H1 (cell line): Measurements from ENCODE around the gene COX5A. TPM values are rescaled to one million over a fixed set of nuclear protein-coding genes. Genes with fewer than 3 reads are reported as not detected.

ENCODE experiments used
- CTCF ChIA-PET: fragments of 300-600 bp; sonication (Branson Sonifier 250); formaldehyde crosslinking; loops from one replicate; lab custom pipeline; 2021; ENCODE audit not compliant: partially characterized antibody; lab: Charles Lee
- POLR2A ChIA-PET: fragments of 300-600 bp; sonication (Branson Sonifier 250); formaldehyde crosslinking; loops from one replicate; lab custom pipeline; 2021; ENCODE audit warnings: inconsistent platforms; ENCODE audit not compliant: partially characterized antibody; lab: Charles Lee
- DNase-seq, 2 experiments: peaks; one replicate each; pipeline versions ENCODE4 v3.0.0 to v3.0.0-alpha.2; 2010 to 2022; ENCODE audit warnings: low spot score in 2 of 2, low read depth in 1 of 2, mixed read lengths in 1 of 2
- FAIRE-seq: peaks from 2 replicates; lab custom pipeline; 2011; peaks lifted over from hg19 to GRCh38; lab: Jason Lieb, UNC
- H2AFZ ChIP-seq: 2 replicates; pipeline ENCODE4 v1.8.1; 2012; ENCODE audit warnings: low read length, inconsistent platforms
- H2AK5ac ChIP-seq: 2 replicates; pipeline ENCODE4 v1.6.1; 2013; ENCODE audit warnings: low read depth, low read length
- H2BK120ac ChIP-seq: replicated peaks from 2 replicates; pipeline ENCODE3; 2013; ENCODE audit warnings: low read depth, low read length, inconsistent platforms
- H2BK12ac ChIP-seq: 2 replicates; pipeline ENCODE4 v1.6.1; 2013; ENCODE audit warnings: low read depth, low read length
- H2BK15ac ChIP-seq: 2 replicates; pipeline ENCODE4 v1.6.1; 2013; ENCODE audit warnings: low read length
- H2BK20ac ChIP-seq: 2 replicates; pipeline ENCODE4 v1.6.1; 2013; ENCODE audit warnings: low read length
- H2BK5ac ChIP-seq: 2 replicates; pipeline ENCODE4 v1.6.1; 2013; ENCODE audit warnings: low read depth, low read length
- H3K14ac ChIP-seq: 2 replicates; pipeline ENCODE4 v1.6.1; 2013; ENCODE audit warnings: inconsistent platforms; ENCODE audit not compliant: insufficient read length
- H3K18ac ChIP-seq: 2 replicates; pipeline ENCODE4 v1.6.1; 2013; ENCODE audit warnings: low read length; ENCODE audit errors: extremely low read depth
- H3K23ac ChIP-seq: 2 replicates; pipeline ENCODE4 v1.6.1; 2013; ENCODE audit warnings: inconsistent platforms; ENCODE audit not compliant: insufficient read length
- H3K23me2 ChIP-seq: 2 replicates; pipeline ENCODE4 v1.6.1; 2013; ENCODE audit warnings: low read depth, low read length
- H3K27ac ChIP-seq: 2 replicates; pipeline ENCODE4 v1.6.1; 2011; ENCODE audit warnings: low read depth, low read length, inconsistent platforms
- H3K27me3 ChIP-seq, 4 experiments: replicated peaks in 1 of 4; 1 replicate in 1 of 4; 2 replicates in 3 of 4; pipeline versions ENCODE4 v1.6.1 to v1.8.1; 2011 to 2013; ENCODE audit warnings: low read length in 3 of 4, mild to moderate bottlenecking in 3 of 4, inconsistent platforms in 2 of 4, mixed read lengths in 2 of 4, moderate library complexity in 1 of 4; ENCODE audit not compliant: control insufficient read depth in 3 of 4, insufficient read depth in 3 of 4; ENCODE audit errors: extremely low read depth in 1 of 4
- H3K36me3 ChIP-seq, 4 experiments: 2 replicates each; pipeline versions ENCODE4 v1.6.1 to v1.8.1; 2011 to 2013; ENCODE audit warnings: mild to moderate bottlenecking in 4 of 4, low read length in 3 of 4, moderate library complexity in 2 of 4, control low read depth in 1 of 4, inconsistent platforms in 1 of 4; ENCODE audit not compliant: insufficient read depth in 4 of 4, control insufficient read depth in 2 of 4
- H3K4ac ChIP-seq: replicated peaks from 2 replicates; pipeline ENCODE3; 2013; ENCODE audit warnings: low read length, low read depth, mixed read lengths, inconsistent platforms; ENCODE audit not compliant: insufficient read length
- H3K4me1 ChIP-seq, 4 experiments: replicated peaks in 1 of 4; 1 replicate in 1 of 4; 2 replicates in 3 of 4; pipeline versions ENCODE4 v1.6.1 to v1.8.1; 2011 to 2013; ENCODE audit warnings: low read length in 3 of 4, inconsistent platforms in 2 of 4, mixed read lengths in 1 of 4; ENCODE audit not compliant: insufficient read depth in 4 of 4, control insufficient read depth in 3 of 4
- H3K4me2 ChIP-seq, 2 experiments: 2 replicates each; pipeline versions ENCODE4 v1.6.1 to v1.8.1; 2011 to 2013; ENCODE audit warnings: low read depth in 2 of 2, low read length in 2 of 2, control low read depth in 1 of 2, inconsistent platforms in 1 of 2, mild to moderate bottlenecking in 1 of 2; ENCODE audit not compliant: insufficient read depth in 1 of 2
- H3K4me3 ChIP-seq, 4 experiments: fragments of 200-600, 300-600 bp in 1 of 4; sonication (generic), shearing (Covaris generic), sonication (Bioruptor Twin) in 1 of 4; 2 replicates each; pipeline versions ENCODE4 v1.5.1 to v1.8.1; 2011 to 2016; ENCODE audit warnings: low read length in 4 of 4, low read depth in 3 of 4, control low read depth in 2 of 4, inconsistent platforms in 2 of 4, mild to moderate bottlenecking in 2 of 4, mixed read lengths in 1 of 4, moderate library complexity in 1 of 4; ENCODE audit not compliant: insufficient read depth in 2 of 4; ENCODE audit errors: extremely low read depth in 1 of 4
- H3K56ac ChIP-seq: replicated peaks from 2 replicates; pipeline ENCODE3; 2013; ENCODE audit warnings: low read depth, mild to moderate bottlenecking, mixed read lengths, low read length, inconsistent platforms; ENCODE audit not compliant: insufficient read length
- H3K79me1 ChIP-seq: 2 replicates; pipeline ENCODE4 v1.6.1; 2013; ENCODE audit warnings: low read depth, low read length, control low read depth
- H3K79me2 ChIP-seq, 2 experiments: 2 replicates each; pipeline versions ENCODE4 v1.6.1 to v1.8.1; 2012 to 2013; ENCODE audit warnings: low read length in 2 of 2, mild to moderate bottlenecking in 2 of 2, inconsistent platforms in 1 of 2; ENCODE audit not compliant: insufficient read depth in 2 of 2, control insufficient read depth in 1 of 2
- H3K9ac ChIP-seq, 4 experiments: replicated peaks in 1 of 4; 1 replicate in 1 of 4; 2 replicates in 3 of 4; pipeline versions ENCODE4 v1.6.1 to v1.8.1; 2011 to 2013; ENCODE audit warnings: low read depth in 3 of 4, low read length in 3 of 4, control low read depth in 2 of 4, mild to moderate bottlenecking in 2 of 4, moderate library complexity in 2 of 4, inconsistent platforms in 1 of 4; ENCODE audit errors: extremely low read depth in 1 of 4
- H3K9me3 ChIP-seq, 2 experiments: 2 replicates each; pipeline versions ENCODE4 v1.6.1 to v1.8.1; 2012 to 2013; ENCODE audit warnings: mild to moderate bottlenecking in 2 of 2, moderate library complexity in 2 of 2, control low read depth in 1 of 2, inconsistent platforms in 1 of 2, low read depth in 1 of 2, low read length in 1 of 2, mixed read lengths in 1 of 2; ENCODE audit not compliant: insufficient read depth in 2 of 2
- H4K20me1 ChIP-seq, 2 experiments: replicated peaks in 1 of 2; 2 replicates each; pipeline versions ENCODE3 to v1.8.1; 2011 to 2013; ENCODE audit warnings: inconsistent platforms in 2 of 2, low read length in 2 of 2, mild to moderate bottlenecking in 1 of 2; ENCODE audit not compliant: insufficient read depth in 2 of 2, control insufficient read depth in 1 of 2
- H4K5ac ChIP-seq: 2 replicates; pipeline ENCODE4 v1.6.1; 2013; ENCODE audit warnings: low read length, low read depth, mixed read lengths, inconsistent platforms; ENCODE audit not compliant: insufficient read length
- H4K8ac ChIP-seq: 2 replicates; pipeline ENCODE4 v1.8.0; 2013; ENCODE audit warnings: mild to moderate bottlenecking, moderate library complexity, low read length, inconsistent platforms; ENCODE audit not compliant: insufficient read depth; ENCODE audit errors: extremely low read depth
- H4K91ac ChIP-seq: replicated peaks from 2 replicates; pipeline ENCODE3; 2013; ENCODE audit warnings: low read length, mixed read lengths, inconsistent platforms; ENCODE audit not compliant: insufficient read length
- CBX5 ChIP-seq: fragments of 300-800, 300-1000 bp; sonication (generic); IDR thresholded peaks from 2 replicates; pipeline ENCODE4 v1.7.1; 2016; ENCODE audit warnings: antibody characterized with exemption, low read length, low read depth
- CEBPB ChIP-seq: IDR thresholded peaks from 2 replicates; pipeline ENCODE4 v1.6.1; 2012; ENCODE audit warnings: low read depth, low read length
- CHD2 ChIP-seq: IDR thresholded peaks from 2 replicates; pipeline ENCODE4 v1.6.1; 2012; ENCODE audit warnings: low read length, improper control_type of control experiment
- EGR1 ChIP-seq: IDR thresholded peaks from 2 replicates; pipeline ENCODE4 v1.6.1; 2011; ENCODE audit warnings: low read depth, low read length, borderline replicate concordance
- EP300 ChIP-seq, 2 experiments: IDR thresholded peaks; 1 replicate in 1 of 2; 2 replicates in 1 of 2; pipeline ENCODE4 v1.6.1; 2011 to 2012; ENCODE audit warnings: low read depth in 2 of 2, low read length in 2 of 2, mild to moderate bottlenecking in 2 of 2, borderline replicate concordance in 1 of 2, inconsistent platforms in 1 of 2, moderate library complexity in 1 of 2
- GABPA ChIP-seq: IDR thresholded peaks from 2 replicates; pipeline ENCODE4 v1.6.1; 2011; ENCODE audit warnings: mild to moderate bottlenecking, low read length, moderate library complexity, borderline replicate concordance; ENCODE audit not compliant: insufficient read depth
- POLR2AphosphoS5 ChIP-seq: IDR thresholded peaks from 2 replicates; pipeline ENCODE4 v1.6.1; 2011; ENCODE audit warnings: low read depth, low read length
- SUZ12 ChIP-seq: fragments of 200-600 bp; sonication (generic); IDR thresholded peaks from 2 replicates; pipeline ENCODE4 v1.6.1; 2012; ENCODE audit warnings: mild to moderate bottlenecking, inconsistent platforms, low read length, moderate library complexity, mixed read lengths
- TAF1 ChIP-seq: IDR thresholded peaks from 2 replicates; pipeline ENCODE4 v1.6.1; 2011; ENCODE audit warnings: mild to moderate bottlenecking, low read depth, low read length
- TCF12 ChIP-seq: IDR thresholded peaks from 2 replicates; pipeline ENCODE4 v1.6.1; 2011; ENCODE audit warnings: low read depth, mild to moderate bottlenecking, low read length
- WGBS, 2 experiments: shearing (Covaris generic) in 1 of 2; methylation state at CpG; one replicate each; pipeline versions ENCODE4 v1.1.6 to v1.1.7; 2013 to 2015; ENCODE audit warnings: low lambda C conversion rate in 2 of 2, mixed read lengths in 2 of 2, inconsistent platforms in 1 of 2, low coverage in 1 of 2, missing lambda C conversion rate in 1 of 2; ENCODE audit not compliant: insufficient replicate concordance in 2 of 2, insufficient coverage in 1 of 2, insufficient read length in 1 of 2; ENCODE audit errors: extremely low coverage in 1 of 2, missing lambda C conversion rate in 1 of 2; 5-methylcytosine and 5-hydroxymethylcytosine counted together
- polyA plus RNA-seq, 7 experiments: library from polyadenylated mRNA; depleted of rRNA in 3 of 7; stranded (reverse) in 5 of 7; unstranded in 2 of 7; fragments of >200 nt in 5 of 7; fragments of 200-250 nt in 2 of 7; gene quantifications; 1 replicate in 5 of 7; 2 replicates in 1 of 7; 4 replicates in 1 of 7; pipeline versions ENCODE4 v1.2.1 to v1.2.3, GENCODE V29; 2011 to 2013; ENCODE audit warnings: missing spikeins in 2 of 7, mixed read lengths in 2 of 7
- total RNA-seq: library from RNA; stranded (reverse); fragmentation: NEBNext Ultra II Directional; extraction: Animal tissue kit (Norgen Biotek cat#: 25700); gene quantifications from 2 replicates; pipeline ENCODE4 v1.2.1, GENCODE V29; 2021
- TF ChIP-seq, protein P1 (sequence below): IDR thresholded peaks from 2 replicates; pipeline ENCODE4 v1.6.1; 2011; ENCODE audit warnings: low read length, improper control_type of control experiment
- TF ChIP-seq, protein P2 (sequence below): IDR thresholded peaks from 2 replicates; pipeline ENCODE4 v1.6.1; 2012; ENCODE audit warnings: inconsistent platforms

Gene COX5A
- total and polyA plus RNA-seq, 2 of the 8 experiments (the other 6 are each of a cell fraction or from before 2014, with no cell fraction given) = 270 to 367 TPM

DNA sequence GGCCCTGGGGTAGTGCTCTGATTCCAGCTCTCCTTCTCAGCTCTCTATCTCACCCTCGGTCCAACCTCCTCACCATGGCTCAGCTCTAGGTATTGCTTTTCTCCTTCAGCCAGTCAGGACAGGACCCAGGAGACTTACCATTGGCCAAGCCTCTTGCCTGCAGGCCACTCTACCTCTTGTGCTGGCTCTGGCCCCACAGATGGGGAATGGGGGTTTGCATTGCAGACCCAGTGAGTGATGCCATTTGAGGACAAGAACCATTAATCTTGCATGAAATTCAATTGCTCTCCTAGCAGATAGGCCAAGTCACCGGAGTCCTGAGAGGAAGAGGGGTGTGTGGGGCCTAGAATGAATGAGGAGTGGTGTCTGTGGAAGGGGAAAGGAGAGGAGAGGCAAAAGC is 24.8 kb upstream of the COX5A start:
- Histone ChIP-seq H3K4me2 (no peak overlapping the region), H4K91ac (no peak overlapping the region), H3K79me1 (no peaks in the 10 kb centered on the region), H3K36me3 (no peaks in the 10 kb centered on the region), H3K14ac (no peak overlapping the region), H3K9me3 (no peaks in the 10 kb centered on the region), H4K5ac (no peak overlapping the region), H2AFZ (no peak overlapping the region), H2AK5ac (no peak overlapping the region), H3K18ac (no peak overlapping the region), H3K23ac (no peak overlapping the region), H3K56ac (no peak overlapping the region), H3K79me2 (no peaks in the 10 kb centered on the region), H3K27me3 (peaks cover 3 to 24% (median 16%) of the 10 kb centered on the region in 4 experiments), H3K4me3 (no peak overlapping the region), H2BK5ac (no peak overlapping the region), H2BK120ac (no peak overlapping the region), H4K20me1 (no peaks in the 10 kb centered on the region), H3K4me1 (peaks cover 0 to 8% (median 5%) of the 10 kb centered on the region in 4 experiments; a peak in 5 of 7 replicates), H2BK15ac (no peak overlapping the region), H4K8ac (no peak overlapping the region), H3K4ac (no peak overlapping the region), H3K9ac (no peak overlapping the region), H3K27ac (no peak overlapping the region), H2BK12ac (no peak overlapping the region), H3K23me2 (peaks cover 17% of the 10 kb centered on the region), H2BK20ac (no peak overlapping the region)
- TF ChIP-seq POLR2AphosphoS5 (no peak), EP300 (IDR thresholded peaks at IDR 0.05; ENCODE audit: borderline replicate concordance in 1 of 2, low read depth in 2 of 2, low read length in 2 of 2) (no peak), TCF12 (no peak), GABPA (no peak), SUZ12 (no peak), CEBPB (no peak), EGR1 (no peak), CHD2 (no peak), CBX5 (no peak), TAF1 (no peak)
- TF ChIP-seq, protein P1, sequence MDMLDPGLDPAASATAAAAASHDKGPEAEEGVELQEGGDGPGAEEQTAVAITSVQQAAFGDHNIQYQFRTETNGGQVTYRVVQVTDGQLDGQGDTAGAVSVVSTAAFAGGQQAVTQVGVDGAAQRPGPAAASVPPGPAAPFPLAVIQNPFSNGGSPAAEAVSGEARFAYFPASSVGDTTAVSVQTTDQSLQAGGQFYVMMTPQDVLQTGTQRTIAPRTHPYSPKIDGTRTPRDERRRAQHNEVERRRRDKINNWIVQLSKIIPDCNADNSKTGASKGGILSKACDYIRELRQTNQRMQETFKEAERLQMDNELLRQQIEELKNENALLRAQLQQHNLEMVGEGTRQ = no peak
- TF ChIP-seq, protein P2, sequence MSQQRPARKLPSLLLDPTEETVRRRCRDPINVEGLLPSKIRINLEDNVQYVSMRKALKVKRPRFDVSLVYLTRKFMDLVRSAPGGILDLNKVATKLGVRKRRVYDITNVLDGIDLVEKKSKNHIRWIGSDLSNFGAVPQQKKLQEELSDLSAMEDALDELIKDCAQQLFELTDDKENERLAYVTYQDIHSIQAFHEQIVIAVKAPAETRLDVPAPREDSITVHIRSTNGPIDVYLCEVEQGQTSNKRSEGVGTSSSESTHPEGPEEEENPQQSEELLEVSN = no peak
- CTCF ChIA-PET = interaction anchor here (0.5 to 4.8 kb wide), 7 partner anchors 11 to 489 kb away, joined by 3 to 19 read pairs (median 4); no protein-coding TSS in a partner anchor
- WGBS, 2 experiments = 92% methylated on average over 2 of the region's 2 CpGs; no CpG with 5 or more reads in 1 of the 2 experiments
- POLR2A ChIA-PET = interaction anchor here (3.5 kb wide), 1 partner anchor 9 kb away, joined by 11 read pairs; no protein-coding TSS in a partner anchor
- DNase-seq (no peak), FAIRE-seq (no peak)
